Sigmoid colon (tissue), 4 donors: Measurements from ENCODE around the gene SNRPD3.

Source experiments
- CTCF ChIP-seq, 4 experiments: fragments of 450-650 bp in 3 of 4; fragments of 200-600 bp in 1 of 4; IDR thresholded peaks; one replicate each; pipeline ENCODE4 v1.5.1; 2016 to 2019; ENCODE audit warnings: antibody characterized with exemption in 4 of 4, mild to moderate bottlenecking in 3 of 4, moderate library complexity in 2 of 4
- EP300 ChIP-seq, 4 donors: sonication (generic); formaldehyde crosslinking; IDR thresholded peaks; one replicate each; pipeline ENCODE4 v1.6.1; 2017; ENCODE audit warnings: antibody characterized with exemption in 4 of 4
- POLR2A ChIP-seq, 2 donors: fragments of 450-650 bp; IDR thresholded peaks; one replicate each; pipeline ENCODE4 v1.6.1; 2016; ENCODE audit warnings: antibody characterized with exemption in 2 of 2, mild to moderate bottlenecking in 2 of 2, moderate library complexity in 2 of 2
- POLR2AphosphoS5 ChIP-seq, 4 donors: sonication (generic); formaldehyde crosslinking; IDR thresholded peaks; one replicate each; pipeline ENCODE4 v1.6.1; 2017; ENCODE audit warnings: antibody characterized with exemption in 4 of 4

- no peak for TF ChIP-seq CTCF (IDR thresholded peaks at IDR 0.05)
- TF ChIP-seq POLR2A (IDR thresholded peaks at IDR 0.05) = no peak
- TF ChIP-seq POLR2AphosphoS5 (IDR thresholded peaks at IDR 0.05) = no peak
- TF ChIP-seq EP300 (IDR thresholded peaks at IDR 0.05) = no peak
Observed at GRCh38 chr22:24584871-24585411, 29.1 kb downstream of the SNRPD3 start.
